K562 (cell line): ENCODE results near the gene KRTAP10-9. TPM values are rescaled to one million over a fixed set of nuclear protein-coding genes. Genes with fewer than 3 reads are reported as not detected.

Experiments used
- ATAC-seq: fragments of 200-7000 bp; cut with Tn5 transposase; 3 replicates; pipeline ENCODE4 v1.9.1; 2020; ENCODE audit warnings: moderate library complexity
- BruUV-seq: library from RNA; stranded (reverse); fragments of 400-500 nt; replicated peaks from 2 replicates; lab custom pipeline; 2021; lab: Mats Ljungman, UMichigan
- CTCF ChIA-PET: fragments of 300-600 bp; formaldehyde crosslinking; extraction: SDS; loops from one replicate; lab custom pipeline; 2021; ENCODE audit warnings: low intra/inter-chr PET ratio; lab: Yijun Ruan, JAX
- POLR2A ChIA-PET: fragments of 300-600, 350-650 bp; sonication (Branson Sonifier 250); formaldehyde crosslinking; extraction: SDS; loops from one replicate; lab custom pipeline; 2021; ENCODE audit warnings: antibody characterized with exemption, inconsistent platforms; lab: Yijun Ruan, JAX
- DNase-seq, 4 experiments: peaks; one replicate each; pipeline versions ENCODE4 v3.0.0 to v3.0.0-alpha.2; 2011 to 2018; ENCODE audit warnings: low spot score in 3 of 4, mixed read lengths in 3 of 4; ENCODE audit errors: extremely low read depth in 1 of 4
- FAIRE-seq: peaks from 2 replicates; lab custom pipeline; 2011; peaks lifted over from hg19 to GRCh38; lab: Jason Lieb, UNC
- H2AFZ ChIP-seq: 2 replicates; pipeline ENCODE4 v1.6.0; 2011; ENCODE audit warnings: low read depth, low read length, control low read depth, inconsistent platforms
- H3K27ac ChIP-seq: fragments of 200-600 bp; 3 replicates; pipeline ENCODE4 v1.8.0; 2011; ENCODE audit warnings: low read depth, mild to moderate bottlenecking, control low read depth, inconsistent platforms, low read length, moderate library complexity, mixed read lengths; ENCODE audit errors: extremely low read depth
- H3K27me3 ChIP-seq, 2 experiments: fragments of 300-600 bp in 1 of 2; 2 replicates in 1 of 2; 3 replicates in 1 of 2; pipeline versions ENCODE4 v1.6.0 to v1.8.0; 2011; ENCODE audit warnings: inconsistent platforms in 2 of 2, low read length in 2 of 2, mild to moderate bottlenecking in 1 of 2, mixed read lengths in 1 of 2, moderate library complexity in 1 of 2; ENCODE audit not compliant: control insufficient read depth in 2 of 2, insufficient read depth in 2 of 2
- H3K36me3 ChIP-seq: fragments of 300-600 bp; 3 replicates; pipeline ENCODE4 v1.8.0; 2011; ENCODE audit warnings: mild to moderate bottlenecking, low read length, inconsistent platforms; ENCODE audit not compliant: control insufficient read depth, insufficient read depth
- H3K4me1 ChIP-seq, 2 experiments: fragments of 200-600 bp in 1 of 2; replicated peaks in 1 of 2; 2 replicates in 1 of 2; 3 replicates in 1 of 2; pipeline versions ENCODE4 v1.5.1 to v1.8.0; 2011; ENCODE audit warnings: inconsistent platforms in 2 of 2, low read length in 2 of 2, mild to moderate bottlenecking in 1 of 2, mixed read lengths in 1 of 2, moderate library complexity in 1 of 2; ENCODE audit not compliant: control insufficient read depth in 2 of 2, insufficient read depth in 2 of 2
- H3K4me2 ChIP-seq: 2 replicates; pipeline ENCODE4 v1.6.1; 2011; ENCODE audit warnings: low read length, control low read depth, inconsistent platforms, mixed read lengths; ENCODE audit not compliant: insufficient read depth
- H3K4me3 ChIP-seq: fragments of 200-600 bp; sonication (generic), shearing (Covaris generic); 2 replicates; pipeline ENCODE4 v1.5.1; 2016; ENCODE audit warnings: control low read depth, inconsistent platforms
- H3K79me2 ChIP-seq: fragments of 200-600 bp; 3 replicates; pipeline ENCODE4 v1.8.0; 2011; ENCODE audit warnings: low read length, inconsistent platforms; ENCODE audit not compliant: control insufficient read depth, insufficient read depth
- H3K9ac ChIP-seq, 2 experiments: 2 replicates each; pipeline versions ENCODE4 v1.6.0 to v1.6.1; 2011; ENCODE audit warnings: low read depth in 2 of 2, low read length in 2 of 2, control low read depth in 1 of 2, inconsistent platforms in 1 of 2, mild to moderate bottlenecking in 1 of 2, mixed read lengths in 1 of 2; ENCODE audit not compliant: insufficient read depth in 1 of 2
- H3K9me1 ChIP-seq: one replicate; pipeline ENCODE4 v1.6.0; 2011; ENCODE audit warnings: inconsistent platforms, mild to moderate bottlenecking, low read length, moderate library complexity; ENCODE audit not compliant: control insufficient read depth, insufficient read depth
- H3K9me3 ChIP-seq: replicated peaks from 2 replicates; pipeline ENCODE4 v1.5.1; 2011; ENCODE audit warnings: low read depth, low read length, inconsistent platforms; ENCODE audit not compliant: control insufficient read depth, insufficient read depth
- H4K20me1 ChIP-seq: replicated peaks from 2 replicates; pipeline ENCODE4 v1.6.1; 2011; ENCODE audit warnings: low read length, inconsistent platforms, mixed read lengths; ENCODE audit not compliant: control insufficient read depth, insufficient read depth
- ARNT ChIP-seq, 2 experiments: fragments of 450-650 bp; IDR thresholded peaks; 2 replicates each; pipeline ENCODE4 v1.6.1; 2016; ENCODE audit warnings: mild to moderate bottlenecking in 1 of 2
- ATF7 ChIP-seq: fragments of 450-650 bp; IDR thresholded peaks from 2 replicates; pipeline ENCODE4 v1.7.1; 2014; ENCODE audit warnings: mild to moderate bottlenecking, moderate library complexity
- DNMT1 ChIP-seq: fragments of 450-650 bp; IDR thresholded peaks from 2 replicates; pipeline ENCODE4 v1.6.1; 2016; ENCODE audit warnings: antibody characterized with exemption, mild to moderate bottlenecking
- ELF1 ChIP-seq: fragments of 200-800 bp; sonication (Bioruptor generic); IDR thresholded peaks from 2 replicates; pipeline ENCODE4 v1.6.1; 2016; ENCODE audit warnings: missing genetic modification characterization, missing compliant biosample characterization
- HCFC1 ChIP-seq: IDR thresholded peaks from 2 replicates; pipeline ENCODE4 v1.6.1; 2012; ENCODE audit warnings: low read depth, low read length, improper control_type of control experiment
- HNRNPLL ChIP-seq: fragments of 200-400 bp; formaldehyde crosslinking; IDR thresholded peaks from 2 replicates; pipeline ENCODE4 v1.6.1; 2017; ENCODE audit warnings: low read length, low read depth, mild to moderate bottlenecking; ENCODE audit not compliant: poor library complexity, severe bottlenecking
- KLF1 ChIP-seq: fragments of 450-650 bp; IDR thresholded peaks from 2 replicates; pipeline ENCODE4 v1.6.1; 2016; ENCODE audit warnings: missing genetic modification characterization, missing compliant biosample characterization
- NEUROD1 ChIP-seq: fragments of 150-350 bp; IDR thresholded peaks from 2 replicates; pipeline ENCODE4 v1.6.1; 2014; ENCODE audit warnings: borderline replicate concordance, low read length, low read depth; ENCODE audit not compliant: partially characterized antibody
- RUNX1 ChIP-seq: sonication (generic); IDR thresholded peaks from 2 replicates; pipeline ENCODE4 v1.6.1; 2016; ENCODE audit warnings: antibody characterized with exemption, low read depth
- ZNF79 ChIP-seq: fragments of 250-450 bp; sonication (Bioruptor Pico); IDR thresholded peaks from 2 replicates; pipeline ENCODE4 v1.4.0; 2020; ENCODE audit warnings: low read depth, mild to moderate bottlenecking, moderate library complexity
- WGBS: fragments of 100-300 bp; shearing (Covaris generic); methylation state at CpG from one replicate; pipeline ENCODE4 v1.1.6; 2016; ENCODE audit warnings: low coverage, mixed read lengths; ENCODE audit not compliant: insufficient coverage; ENCODE audit errors: missing lambda C conversion rate; 5-methylcytosine and 5-hydroxymethylcytosine counted together
- in situ Hi-C: fragments of 300-500 bp; cut with MboI; formaldehyde crosslinking; loops from 4 replicates; pipeline ENCODE4 v1.15.0; 2018; ENCODE audit warnings: inconsistent platforms, mixed read lengths
- intact Hi-C: fragments of 100-400 bp; cut with micrococcal nuclease; formaldehyde crosslinking; loops from 2 replicates; pipeline ENCODE4 v1.14.2; 2022
- polyA plus RNA-seq, 8 experiments: library from polyadenylated mRNA; depleted of rRNA in 4 of 8; stranded (reverse) in 5 of 8; unstranded in 3 of 8; fragments of >200 nt; fragmentation: Nextera tagmentation in 2 of 8; fragmentation: Illumina TruSeq in 1 of 8; extraction: Ambion mirVana in 2 of 8; extraction: Trizol in 1 of 8; gene quantifications; 2 replicates each; pipeline versions ENCODE4 v1.2.1 to v1.2.3, GENCODE V29; 2011 to 2014; ENCODE audit warnings: inconsistent platforms in 1 of 8, missing spikeins in 1 of 8
- total RNA-seq, 7 experiments: library from RNA; depleted of rRNA in 6 of 7; stranded (reverse); fragments of >200 nt in 6 of 7; fragmentation: Illumina TruSeq in 2 of 7; extraction: Trizol in 2 of 7; gene quantifications; 2 replicates each; pipeline versions ENCODE4 v1.2.1 to v1.2.3, GENCODE V29; 2011 to 2021; ENCODE audit warnings: low replicate concordance in 1 of 7
- TF ChIP-seq, protein P1 (sequence below): fragments of 200-800 bp; sonication (Bioruptor generic); IDR thresholded peaks from 2 replicates; pipeline ENCODE4 v1.6.1; 2017; ENCODE audit warnings: missing genetic modification characterization, missing compliant biosample characterization

The KRTAP10-9 gene
- total and polyA plus RNA-seq, 9 of the 15 experiments (the other 6 are each of a cell fraction or from before 2014, with no cell fraction given) = not detected

DNA sequence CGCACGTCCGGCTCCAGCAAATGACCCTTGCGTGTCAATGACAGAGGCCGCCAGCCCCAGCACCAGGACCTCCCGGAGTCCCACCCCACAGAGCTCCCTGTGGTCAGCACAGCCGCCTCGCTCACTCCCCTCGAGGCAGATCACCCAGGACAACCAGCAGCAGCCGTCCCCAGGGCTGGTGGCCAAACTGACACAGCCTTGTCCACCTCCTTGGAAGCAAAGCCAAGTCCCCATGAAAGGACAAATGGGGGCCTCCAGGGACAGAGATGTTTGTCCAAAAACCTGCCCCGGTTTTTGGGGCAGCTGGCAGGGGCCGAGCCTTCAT lies 12.4 kb downstream of the KRTAP10-9 start:
- ATAC-seq (no peak), DNase-seq (no peak)
- BruUV-seq = no TSS peak

More for the DNA sequence above, 12.4 kb downstream of the KRTAP10-9 start:
- no peaks in the 10 kb centered on the region for H3K9me1 ChIP-seq
- intact Hi-C loops = no loop called here
- in situ Hi-C loops = no loop called here
- H3K9me3 ChIP-seq = peaks cover 2% of the 10 kb centered on the region
- peaks cover 0 to 3% of the 10 kb centered on the region in 2 experiments; a peak in 2 of 5 replicates for H3K4me1 ChIP-seq
- no peaks in the 10 kb centered on the region for H4K20me1 ChIP-seq
- H2AFZ ChIP-seq = no peak overlapping the region
- no peak overlapping the region for H3K4me2 ChIP-seq
- TF ChIP-seq ELF1 (tag) (no peak), DNMT1 (no peak), ARNT (IDR thresholded peaks at IDR 0.05) (no peak), ZNF79 (CRISPR knock-in tag) (no peak), NEUROD1 (no peak), RUNX1 (no peak), KLF1 (tag) (no peak), HNRNPLL (no peak), HCFC1 (no peak), ATF7 (no peak)
- TF ChIP-seq, protein P1, sequence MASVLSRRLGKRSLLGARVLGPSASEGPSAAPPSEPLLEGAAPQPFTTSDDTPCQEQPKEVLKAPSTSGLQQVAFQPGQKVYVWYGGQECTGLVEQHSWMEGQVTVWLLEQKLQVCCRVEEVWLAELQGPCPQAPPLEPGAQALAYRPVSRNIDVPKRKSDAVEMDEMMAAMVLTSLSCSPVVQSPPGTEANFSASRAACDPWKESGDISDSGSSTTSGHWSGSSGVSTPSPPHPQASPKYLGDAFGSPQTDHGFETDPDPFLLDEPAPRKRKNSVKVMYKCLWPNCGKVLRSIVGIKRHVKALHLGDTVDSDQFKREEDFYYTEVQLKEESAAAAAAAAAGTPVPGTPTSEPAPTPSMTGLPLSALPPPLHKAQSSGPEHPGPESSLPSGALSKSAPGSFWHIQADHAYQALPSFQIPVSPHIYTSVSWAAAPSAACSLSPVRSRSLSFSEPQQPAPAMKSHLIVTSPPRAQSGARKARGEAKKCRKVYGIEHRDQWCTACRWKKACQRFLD (CRISPR knock-in tag) = no peak
- POLR2A ChIA-PET = interaction anchor here (0.6 kb wide), 1 partner anchor 28 kb away, joined by 3 read pairs; no protein-coding TSS in a partner anchor
- peaks cover 0 to 6% of the 10 kb centered on the region in 2 experiments; a peak in 2 of 5 replicates for H3K27me3 ChIP-seq
- no peak for FAIRE-seq
- no peak overlapping the region for H3K4me3 ChIP-seq
- 12% methylated on average over 12 of the region's 12 CpGs for WGBS
- CTCF ChIA-PET = no interaction called here
- no peak overlapping the region for H3K27ac ChIP-seq
- no peaks in the 10 kb centered on the region for H3K36me3 ChIP-seq
- no peak overlapping the region for H3K9ac ChIP-seq
- H3K79me2 ChIP-seq = no peaks in the 10 kb centered on the region
